T-helper 2 cell (primary cell): ENCODE measurements around the gene GARS1.
A peak's percentile ranks its signal among the peaks of the same experiment; 100 is the strongest.

Experiments used
- DNase-seq, 5 experiments: peaks; one replicate each; pipeline versions ENCODE4 v3.0.0 to v3.0.0-alpha.2; 2012 to 2022

GARS1 gene

DNA sequence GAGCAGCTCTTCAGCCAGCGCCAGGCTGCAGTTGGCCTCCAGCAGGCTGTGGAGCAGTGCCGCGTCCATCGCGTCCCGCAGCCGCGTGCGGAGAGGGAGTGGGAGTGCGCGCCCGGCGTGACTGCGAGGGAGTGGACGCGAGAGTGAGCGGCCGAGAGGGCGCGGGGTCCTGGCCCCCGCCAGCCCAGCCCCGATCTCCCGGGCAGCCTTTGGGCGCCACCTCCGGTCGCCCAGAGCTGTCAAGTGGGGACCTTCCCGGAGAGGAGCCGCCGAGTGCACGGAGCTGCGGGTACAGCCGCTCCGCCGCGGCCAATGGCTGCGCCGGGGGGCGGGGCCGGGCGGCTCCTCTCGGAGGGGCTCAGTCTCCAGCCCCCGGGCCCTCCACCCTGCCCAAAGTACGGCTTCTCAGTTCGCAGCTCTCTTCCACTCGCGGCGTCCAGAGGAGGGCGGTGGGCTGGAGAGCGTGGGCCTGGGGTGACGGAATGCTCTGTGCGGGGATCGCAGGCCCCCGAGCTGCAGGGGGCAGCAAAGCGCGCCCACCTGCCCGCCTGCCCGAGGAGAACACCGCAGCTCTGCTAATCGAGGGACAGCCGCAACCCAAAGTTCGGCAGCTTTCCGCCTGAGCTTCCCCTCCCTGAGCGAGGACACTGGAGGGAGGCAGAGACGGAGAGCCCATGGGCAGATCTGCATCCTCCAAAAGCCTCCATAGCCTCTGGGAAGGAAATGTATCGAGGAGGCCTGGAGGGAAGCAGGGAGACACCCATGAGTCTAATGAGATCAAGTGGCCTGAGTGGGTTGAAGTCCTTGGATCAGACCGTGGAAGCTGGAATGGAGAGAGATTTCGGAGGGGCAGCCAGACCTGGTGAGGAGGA is 87.8 kb downstream of the GARS1 start, which contains the start of gene CRHR2:
TSS of gene CRHR2 (minus strand) at position 245 of the 872 bp plus-strand sequence. CDS start at position 69, 176 bp downstream.
- peak in 2 of 5 experiments; percentile 14 to 22 for DNase-seq

DNA sequence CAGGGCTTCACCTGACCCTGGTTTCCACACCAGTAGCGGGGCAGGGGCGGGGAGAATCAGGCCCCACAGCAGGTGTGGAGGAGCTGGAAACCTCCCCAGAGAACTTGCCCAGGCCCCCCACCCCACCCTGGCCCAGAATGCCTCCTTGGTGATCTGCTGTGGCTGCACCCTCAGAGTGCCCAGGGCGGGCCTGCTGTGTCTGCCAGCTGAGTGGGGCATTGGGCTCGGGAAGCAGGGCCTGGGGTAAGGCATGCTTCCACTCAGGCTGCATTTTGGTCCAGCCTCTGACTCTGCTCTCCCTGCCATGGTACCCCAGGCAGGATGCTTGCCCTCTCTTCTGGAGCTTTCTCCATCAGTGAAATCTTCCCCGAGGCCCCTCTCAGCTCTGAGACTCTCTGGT is 88.6 kb downstream of the GARS1 start:
- DNase-seq = no peak
